HG03064 (cell line): ENCODE results near the gene FYB2.
"Not testable (repeated sequence)": the region's sequence is repeated elsewhere in the genome, so short reads cannot be mapped to it uniquely, and the experiment has no call there.

Source experiments
- ATAC-seq: cut with Tn5 transposase; IDR thresholded peaks from one replicate; pipeline ENCODE4 v1.9.1; 2021; ENCODE audit warnings: low read depth; ENCODE audit not compliant: unreplicated experiment

The FYB2 gene

DNA sequence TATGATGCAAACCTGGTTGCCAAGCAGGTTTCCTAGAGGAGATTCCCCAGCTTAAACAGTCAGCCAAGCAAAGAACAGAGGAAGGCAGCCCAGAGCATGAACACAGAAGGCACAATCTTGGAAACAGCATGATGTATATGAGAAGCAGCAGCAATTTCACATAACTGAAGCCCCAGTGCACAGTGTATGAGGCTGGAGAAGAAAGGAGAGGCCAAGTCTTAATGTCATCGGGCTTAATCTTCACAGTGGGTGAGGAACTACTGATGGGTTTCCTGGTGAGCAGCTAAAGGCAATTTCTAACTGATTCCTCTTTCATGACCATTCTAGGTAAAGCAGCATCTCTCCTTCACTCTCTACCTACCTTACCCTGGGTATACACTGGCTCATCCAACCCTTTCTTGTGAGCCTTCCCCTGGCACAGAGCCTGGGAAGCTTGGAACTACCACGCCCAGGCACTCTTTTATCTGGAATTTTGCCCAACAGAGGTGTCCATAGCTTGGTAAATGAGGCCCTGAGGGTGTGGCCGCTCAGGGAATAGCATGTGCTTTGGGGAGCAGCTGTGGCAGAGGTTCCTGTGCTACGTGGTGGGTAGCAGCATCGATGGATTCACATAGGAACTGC is 22.0 kb downstream of the FYB2 start:
- no peak for ATAC-seq

DNA sequence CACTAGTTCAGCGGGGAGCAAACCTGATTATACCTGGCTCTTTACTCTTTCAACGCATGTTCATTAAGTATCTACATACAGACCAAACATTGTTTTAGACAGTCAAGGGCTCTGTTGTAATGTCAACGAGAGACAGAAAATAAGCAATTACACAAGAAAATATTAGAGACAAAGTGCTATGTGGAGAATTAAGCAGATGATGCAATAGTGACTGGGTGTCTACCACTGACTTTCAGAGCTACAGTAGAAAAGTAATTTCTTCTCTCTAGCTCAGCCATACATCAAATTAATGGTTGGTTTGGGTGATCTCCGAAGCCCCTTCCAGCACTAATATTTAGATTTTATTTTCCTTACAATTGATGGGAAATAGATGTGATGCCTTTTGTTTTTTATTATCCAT is 23.3 kb downstream of the FYB2 start:
- no peak for ATAC-seq

DNA sequence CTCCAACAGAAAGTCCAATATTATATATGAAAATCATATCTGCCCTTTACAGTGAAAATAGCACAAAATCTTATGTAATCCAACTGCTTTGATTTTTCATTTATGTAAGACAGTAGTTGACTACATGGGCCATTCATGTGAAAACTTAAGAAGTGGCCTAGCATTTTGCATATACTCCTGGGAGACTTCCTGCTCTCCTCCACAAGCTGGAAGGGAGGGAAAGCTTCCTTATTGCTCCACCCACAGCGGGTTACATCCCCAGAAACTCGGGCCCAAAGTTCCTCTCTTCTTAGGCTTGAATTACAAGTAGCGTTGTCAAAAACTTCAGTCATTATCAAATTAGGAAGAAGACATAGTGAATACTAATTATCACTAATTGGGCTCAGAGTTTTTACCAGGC is 29.2 kb downstream of the FYB2 start:
- ATAC-seq, result no peak

DNA sequence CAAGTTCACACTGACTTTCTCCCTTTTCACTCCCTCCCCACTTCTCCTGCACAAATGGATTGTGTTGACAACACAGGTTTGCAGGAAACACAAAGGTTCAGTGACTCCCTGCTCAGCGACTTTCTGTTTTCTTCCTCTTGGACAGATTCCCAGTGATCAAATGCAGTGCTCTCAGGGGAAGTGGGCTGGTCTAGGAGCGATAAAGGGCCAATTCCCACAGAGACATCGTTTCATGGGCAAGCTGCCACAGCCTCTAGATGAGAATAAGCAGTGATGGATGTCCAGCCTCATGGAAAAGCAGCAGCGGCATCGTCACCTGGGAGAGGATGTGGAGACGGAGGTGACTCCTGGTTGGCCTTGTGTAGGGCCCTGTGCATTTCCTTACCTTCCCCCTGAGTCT is 30.6 kb downstream of the FYB2 start:
- ATAC-seq, result no peak

DNA sequence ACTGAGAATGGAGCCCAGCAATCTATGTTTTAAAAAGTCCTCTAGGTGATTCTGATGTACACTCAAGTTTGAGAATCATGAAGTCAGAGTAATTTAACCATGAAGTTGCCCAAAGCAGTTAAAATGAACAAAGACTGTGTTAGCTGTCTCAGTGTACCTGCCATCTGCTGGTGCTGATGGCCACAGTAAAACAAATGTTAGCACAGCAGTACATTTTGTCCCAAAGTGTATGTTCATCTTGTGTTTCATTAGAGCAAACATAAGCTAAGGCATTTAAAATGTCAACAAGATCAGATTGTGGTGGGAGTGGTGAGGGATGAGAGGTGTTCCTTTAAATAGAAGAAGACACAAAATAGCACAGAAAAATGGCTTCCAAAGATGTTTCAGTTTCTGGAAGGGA is 31.1 kb downstream of the FYB2 start:
- no peak for ATAC-seq

DNA sequence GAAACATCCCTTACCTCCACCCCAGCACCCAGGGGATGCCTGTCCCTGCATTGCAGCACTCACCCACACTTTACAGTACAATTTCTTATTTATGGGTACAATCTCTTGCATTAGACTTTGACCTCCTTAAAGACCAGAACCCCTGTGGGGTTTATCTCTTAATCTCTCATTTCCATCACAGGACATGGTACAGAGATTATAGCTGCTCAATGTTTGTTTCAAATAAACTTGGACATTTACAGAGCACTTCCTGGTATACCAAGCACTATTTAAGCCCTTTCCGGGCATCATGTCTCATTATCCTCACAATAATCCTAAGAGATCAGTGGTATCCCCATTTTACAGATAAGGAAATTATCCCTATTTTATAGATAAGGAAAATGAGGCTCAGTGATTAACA is 31.9 kb downstream of the FYB2 start:
- no peak for ATAC-seq

DNA sequence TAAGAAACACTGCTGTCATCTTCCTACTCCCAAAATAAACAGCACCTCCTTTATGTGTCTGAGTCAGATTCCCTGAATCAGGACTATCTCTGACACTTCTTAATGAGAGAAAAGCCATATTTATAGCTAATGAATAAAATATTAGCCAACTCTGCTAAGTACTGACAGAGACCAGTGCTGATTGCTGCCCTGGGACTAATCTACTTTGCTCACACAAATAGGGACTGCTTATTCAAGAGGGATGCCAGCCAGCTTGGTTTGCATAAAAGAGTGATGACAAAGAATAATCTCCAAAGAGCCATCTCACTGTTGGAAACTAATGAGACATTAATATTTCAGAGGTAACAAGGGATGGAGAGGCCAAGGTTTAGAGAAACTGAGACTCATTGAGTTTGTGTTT is 36.4 kb downstream of the FYB2 start:
- ATAC-seq, result no peak

DNA sequence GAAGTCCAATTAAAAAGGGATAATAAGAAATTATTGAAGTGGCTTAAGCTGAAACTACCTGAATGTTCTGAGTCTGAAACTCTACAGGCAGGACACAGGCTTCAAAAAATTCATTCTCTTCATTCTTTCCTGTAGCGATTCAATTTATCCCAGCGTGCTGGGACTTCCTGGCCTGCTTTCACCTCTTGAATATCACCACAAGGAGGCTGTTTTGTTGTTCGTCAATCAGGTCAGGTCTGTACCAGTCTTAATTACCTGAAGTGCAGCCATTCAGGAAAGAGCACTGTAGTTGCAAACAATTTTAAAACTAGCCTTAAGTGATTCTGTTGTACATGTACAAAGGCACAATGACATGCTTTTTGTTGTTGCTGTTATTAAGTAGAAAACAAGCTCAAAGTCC is 38.4 kb downstream of the FYB2 start:
- ATAC-seq, result no peak

DNA sequence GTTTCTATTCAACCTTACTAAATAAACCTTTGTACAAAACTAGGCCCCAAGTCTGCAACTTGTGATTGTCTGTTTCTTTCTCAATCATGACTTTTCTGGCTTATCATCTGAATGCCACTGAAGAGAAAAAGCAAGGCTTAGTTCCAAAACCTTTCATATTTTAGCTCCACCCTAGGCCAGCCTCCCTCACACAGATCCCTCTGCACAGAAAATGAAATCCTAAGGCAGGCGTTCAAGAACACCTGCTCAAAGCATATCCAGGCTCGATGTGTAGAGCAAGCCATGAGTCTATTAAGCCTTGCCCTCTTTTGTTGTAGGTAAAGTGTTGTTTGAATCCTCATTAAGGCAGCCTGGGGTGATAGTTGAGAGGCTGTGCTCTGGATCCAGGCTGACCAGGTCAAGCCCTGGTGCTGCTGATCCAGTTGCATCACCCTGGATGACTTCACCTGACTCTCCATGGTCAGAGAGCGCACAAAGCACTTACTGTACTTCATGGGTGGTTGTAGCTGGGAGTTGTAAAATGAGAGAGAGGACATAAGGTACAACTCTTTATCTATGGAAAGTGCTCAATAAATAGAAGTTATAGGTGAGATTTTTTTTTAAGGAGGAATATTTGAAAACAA is 39.0 kb downstream of the FYB2 start:
- ATAC-seq, result no peak

DNA sequence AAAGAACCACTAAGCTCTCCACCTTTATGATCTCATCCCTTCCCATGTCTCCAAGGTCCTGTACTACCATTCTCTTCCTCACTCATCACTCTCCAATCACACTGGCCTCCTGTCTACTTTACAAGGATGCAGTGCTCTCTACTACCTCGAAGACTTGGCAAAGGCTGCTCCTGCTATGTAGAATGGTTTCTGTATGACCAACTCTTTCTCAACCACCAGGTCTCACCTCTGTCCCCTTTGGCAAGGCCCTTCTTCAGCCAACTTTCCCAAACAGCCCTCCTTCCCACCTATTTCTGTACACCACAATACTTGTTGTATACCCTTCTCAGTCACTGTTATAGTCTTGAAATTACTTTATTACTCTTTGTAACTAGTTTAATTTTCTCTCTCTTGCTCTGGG is 41.2 kb downstream of the FYB2 start:
- no peak for ATAC-seq

DNA sequence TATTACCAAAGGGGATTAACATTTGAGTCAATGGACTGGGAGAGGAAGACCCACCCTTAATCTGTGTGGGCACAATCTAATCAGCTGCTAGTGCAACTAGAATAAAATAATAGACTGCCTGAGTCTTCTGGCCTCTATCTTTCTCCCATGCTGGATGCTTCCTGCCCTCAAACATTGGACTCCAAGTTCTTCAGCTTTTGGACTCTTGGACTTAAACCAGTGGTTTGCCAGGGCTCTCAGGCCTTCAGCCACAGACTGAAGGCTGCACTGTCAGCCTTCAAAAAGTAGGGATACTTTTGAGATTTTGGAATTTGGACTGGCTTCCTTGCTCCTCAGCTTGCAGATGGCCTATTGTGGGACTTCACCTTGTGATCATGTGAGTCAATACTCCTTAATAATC is 44.5 kb downstream of the FYB2 start:
- ATAC-seq, result not testable (repeated sequence)

DNA sequence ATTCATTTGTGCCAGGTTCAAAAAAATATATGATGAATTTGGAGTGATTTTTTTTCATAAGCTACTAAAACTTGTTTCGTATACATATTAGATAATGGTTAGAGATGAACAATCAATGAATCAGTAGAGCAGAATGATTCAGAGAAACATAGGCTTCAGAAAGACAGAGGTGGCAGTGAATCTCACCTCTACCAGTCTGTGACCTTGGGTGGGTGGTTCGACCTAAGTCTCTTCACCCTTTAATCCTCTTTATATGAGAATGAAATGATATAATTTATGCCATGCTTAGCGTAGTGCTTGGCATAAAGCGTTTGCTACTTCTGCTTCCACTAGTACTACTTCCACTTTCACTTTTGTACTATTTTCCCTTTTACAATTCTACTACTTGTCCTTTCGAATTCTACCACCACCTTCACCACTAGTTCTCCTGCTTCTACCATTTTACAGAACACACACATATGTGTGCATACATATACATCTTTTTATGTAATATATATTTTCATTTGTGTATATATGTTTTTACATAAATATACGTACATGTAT is 45.1 kb downstream of the FYB2 start:
- ATAC-seq, result no peak

DNA sequence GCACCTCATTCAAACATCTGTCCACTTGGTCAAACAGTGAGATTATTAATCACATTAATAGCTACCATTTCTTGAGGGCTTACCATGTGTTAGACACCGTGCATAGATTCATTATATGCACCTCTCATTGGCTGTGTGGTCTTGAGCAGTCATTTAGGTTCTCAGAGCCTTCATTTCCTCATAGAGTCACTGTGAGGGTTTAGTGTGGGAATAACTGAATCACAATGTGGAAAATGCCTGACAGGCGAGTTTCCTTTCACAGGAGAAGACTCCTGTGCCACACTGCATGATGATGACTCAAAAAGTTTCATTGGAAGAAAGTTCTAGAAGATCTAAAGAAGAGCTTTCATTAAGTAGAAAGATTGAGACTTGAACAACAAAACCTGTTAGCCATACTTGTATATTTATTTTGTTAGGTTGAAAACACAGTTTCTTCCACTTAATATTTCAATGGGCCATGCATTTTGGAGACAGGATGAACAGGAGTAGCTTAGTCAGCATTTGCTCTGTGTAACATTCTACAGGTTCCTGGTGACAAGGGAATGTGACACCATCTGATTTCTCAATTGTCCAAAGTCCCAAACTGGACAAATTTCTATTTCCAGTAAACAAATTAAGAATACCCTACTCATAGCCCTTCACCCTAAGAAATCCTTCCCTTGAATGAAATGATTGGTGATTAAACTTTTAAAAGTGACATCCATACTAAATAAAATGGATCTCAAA is 45.7 kb downstream of the FYB2 start:
- ATAC-seq, result no peak

DNA sequence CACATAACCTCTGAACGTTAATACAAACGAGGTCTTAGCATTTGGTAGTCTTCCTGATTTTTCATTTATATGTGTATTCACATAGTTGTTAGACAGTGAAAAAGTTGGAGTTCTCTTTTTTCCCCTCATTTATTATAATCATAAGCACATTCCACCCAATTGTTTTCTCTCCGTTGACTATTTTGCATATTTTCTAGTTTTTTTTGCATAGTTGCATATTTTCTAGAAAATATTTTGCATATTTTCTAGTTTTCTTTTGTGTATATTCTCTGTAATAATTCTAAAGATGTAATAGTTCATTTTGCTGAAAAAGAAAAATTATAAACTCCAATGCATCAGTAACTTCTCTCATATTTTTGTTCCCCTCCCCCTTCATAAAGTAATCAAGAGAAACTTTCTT is 47.5 kb downstream of the FYB2 start:
- ATAC-seq, result no peak

DNA sequence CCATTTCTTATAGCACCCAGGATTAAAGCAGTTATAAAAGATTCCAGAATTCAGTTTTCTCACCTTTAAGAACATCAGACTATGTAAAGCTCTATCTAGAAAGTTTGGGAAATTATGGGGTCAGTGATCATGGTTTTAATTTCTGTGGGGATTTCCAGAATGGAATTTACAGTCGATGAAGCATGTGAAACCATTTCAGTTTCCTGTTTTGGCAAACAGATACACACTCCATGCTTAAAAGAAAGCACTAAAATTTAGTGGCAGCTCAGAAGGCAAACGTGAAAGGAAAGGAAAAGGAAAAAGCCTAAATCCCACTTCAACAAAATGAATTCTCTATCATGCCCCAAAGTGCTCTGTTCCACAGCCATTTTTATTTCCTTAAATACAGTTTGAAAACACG is 60.4 kb downstream of the FYB2 start:
- no peak for ATAC-seq

DNA sequence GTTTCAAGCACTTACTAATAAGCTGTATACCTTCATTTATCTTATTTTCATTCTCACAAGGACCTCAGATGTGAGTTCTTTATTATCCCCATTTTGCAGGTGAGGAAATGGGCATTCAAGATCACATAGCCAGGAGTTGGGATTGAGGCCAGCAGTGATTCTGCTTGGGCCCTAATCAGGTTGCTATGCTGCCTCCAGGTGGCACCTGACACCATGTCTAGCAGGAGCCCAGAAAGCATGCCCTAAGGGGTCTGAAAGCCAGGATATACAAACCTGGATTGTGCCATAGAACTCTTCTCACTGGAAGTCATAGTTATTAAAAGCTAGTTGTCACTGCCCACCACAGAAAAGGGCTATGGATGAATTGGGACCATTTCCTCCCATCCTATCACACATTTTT is 61.1 kb downstream of the FYB2 start:
- no peak for ATAC-seq

DNA sequence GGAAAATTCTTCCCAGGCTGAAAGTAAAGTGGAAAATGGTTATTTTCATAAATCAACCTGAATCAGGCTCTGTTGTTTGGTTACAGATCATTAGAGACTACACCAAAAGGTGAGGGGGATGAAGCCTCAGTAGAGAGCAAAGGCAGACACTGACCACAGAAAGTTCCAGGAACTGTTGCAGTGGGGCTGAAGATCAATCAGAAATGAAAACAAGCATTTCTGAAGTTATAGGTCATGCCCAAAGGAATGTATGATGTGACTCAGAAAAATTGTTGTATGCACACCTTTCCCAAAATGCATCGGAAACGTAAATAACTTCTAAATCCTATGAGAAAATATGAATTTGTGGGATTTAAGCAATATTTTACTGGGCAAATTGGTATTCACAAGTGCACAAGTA is 63.3 kb downstream of the FYB2 start:
- ATAC-seq, result no peak

DNA sequence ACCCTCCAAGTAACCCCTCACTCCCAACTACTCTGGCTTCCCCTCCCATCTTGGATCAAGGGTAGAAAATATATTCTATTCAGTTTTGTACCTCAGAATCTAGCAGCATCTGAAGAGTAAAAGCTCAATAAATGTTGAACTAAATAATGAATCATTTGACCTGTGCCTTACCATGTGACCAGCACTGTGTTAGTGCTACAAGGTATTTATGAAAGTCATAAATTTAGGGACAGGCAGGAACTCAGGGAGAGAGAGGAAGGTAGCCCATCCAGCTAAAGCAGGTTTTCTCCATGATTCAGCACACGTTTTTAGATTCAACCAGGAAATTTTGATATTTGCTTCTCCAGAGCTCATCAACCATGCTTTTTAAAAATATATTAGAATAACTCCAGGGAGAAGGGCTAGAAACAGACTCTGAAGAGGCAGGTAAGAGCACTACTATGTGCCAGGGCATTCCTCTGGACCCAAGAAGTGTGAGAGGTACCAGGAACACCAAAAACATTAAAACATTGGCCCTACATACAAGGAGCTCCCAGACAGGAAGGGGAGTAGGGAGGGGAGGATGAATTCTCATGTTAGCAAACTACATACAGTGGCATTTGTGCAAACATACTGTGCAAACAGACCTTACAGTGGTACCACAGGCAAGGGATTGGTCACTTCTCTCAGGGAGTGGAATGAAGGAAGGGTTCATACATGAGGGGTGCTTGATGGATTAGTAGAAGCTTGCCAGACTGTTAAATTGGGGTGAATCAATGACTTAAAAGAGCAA is 64.3 kb downstream of the FYB2 start:
- ATAC-seq, result no peak

DNA sequence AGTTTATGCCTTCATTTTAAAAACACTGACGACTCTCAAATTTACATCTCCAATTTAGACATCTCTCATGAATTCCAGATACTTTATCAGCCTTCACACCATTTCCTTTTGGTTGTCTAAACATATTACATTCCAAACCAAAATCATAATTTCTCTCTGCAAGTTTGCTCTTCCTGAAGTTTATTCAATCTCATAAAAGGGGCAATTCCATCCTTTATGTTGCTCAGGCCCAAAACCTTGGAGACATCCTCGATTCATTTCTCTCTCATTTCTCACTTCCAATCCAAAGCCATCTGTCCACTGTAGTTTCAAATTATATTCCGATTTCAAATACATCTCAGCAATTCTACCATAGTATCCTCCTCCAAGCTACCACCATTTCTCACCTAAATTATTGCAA is 74.0 kb downstream of the FYB2 start:
- ATAC-seq, result no peak

DNA sequence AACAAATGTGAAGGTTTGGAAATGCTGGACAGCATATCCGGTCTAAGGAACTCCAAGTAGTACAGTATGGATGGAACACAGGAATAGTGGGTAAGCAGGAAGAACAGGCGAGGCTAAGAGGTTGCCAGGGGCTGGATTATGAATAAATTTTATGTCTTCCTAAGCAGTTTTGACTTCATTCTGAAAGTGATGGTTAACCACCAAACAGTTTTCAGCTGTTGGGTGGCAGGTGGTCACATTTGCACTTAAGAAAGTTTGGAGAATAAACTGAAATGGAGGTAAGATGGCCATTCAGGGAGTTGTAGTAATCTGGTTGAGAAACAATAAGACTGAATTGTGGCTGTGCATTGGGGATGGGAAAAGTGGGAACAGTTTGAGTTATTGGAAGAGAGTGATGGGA is 90.2 kb downstream of the FYB2 start:
- ATAC-seq, result no peak

DNA sequence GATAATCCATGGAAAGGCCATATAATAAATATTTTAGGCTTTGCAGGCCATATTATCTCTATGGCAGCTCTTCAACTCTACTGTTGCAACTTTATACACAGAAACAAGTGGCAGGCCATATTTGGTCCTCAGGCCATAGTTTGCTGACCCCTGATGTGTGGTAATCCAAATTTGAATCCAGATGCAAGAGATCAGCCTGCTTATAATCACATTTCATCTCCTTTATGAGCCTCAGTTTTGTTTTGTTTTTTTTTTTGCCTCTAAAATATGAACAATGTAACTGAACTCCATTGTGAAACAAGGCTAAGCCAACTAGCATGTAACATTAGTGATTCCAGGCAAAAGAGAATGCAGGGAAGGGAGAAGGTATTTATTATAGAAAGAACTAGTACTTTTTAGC is 92.5 kb downstream of the FYB2 start:
- ATAC-seq, result no peak
